Endothelial cell of umbilical vein (primary cell): Measurements from ENCODE around the gene SSTR3. TPM values are rescaled to one million over a fixed set of nuclear protein-coding genes. Genes with fewer than 3 reads are reported as not detected.

Source experiments
- BruUV-seq: library from RNA; stranded (reverse); fragments of 400-500 nt; replicated peaks from 2 replicates; lab custom pipeline; 2021; lab: Mats Ljungman, UMichigan
- CTCF ChIA-PET: fragments of 300-600, 350-600 bp; sonication (Branson Sonifier 250); formaldehyde crosslinking; loops from one replicate; lab custom pipeline; 2021; ENCODE audit warnings: antibody characterized with exemption, inconsistent platforms; lab: Charles Lee
- POLR2A ChIA-PET: fragments of 300-600, 350-600 bp; sonication (Branson Sonifier 250); formaldehyde crosslinking; loops from one replicate; lab custom pipeline; 2021; ENCODE audit warnings: antibody characterized with exemption, inconsistent platforms; lab: Charles Lee
- DNase-seq: peaks from one replicate; pipeline ENCODE4 v3.0.0-alpha.2; 2011; ENCODE audit warnings: low read depth, low spot score
- FAIRE-seq: peaks from 2 replicates; lab custom pipeline; 2011; peaks lifted over from hg19 to GRCh38; lab: Jason Lieb, UNC
- H2AFZ ChIP-seq: 2 replicates; pipeline ENCODE4 v1.6.0; 2012; ENCODE audit warnings: low read depth, low read length, control low read depth, inconsistent platforms
- H3K27ac ChIP-seq: 2 replicates; pipeline ENCODE4 v1.5.1; 2011; ENCODE audit warnings: low read depth, mild to moderate bottlenecking, control low read depth, low read length, moderate library complexity; ENCODE audit not compliant: insufficient read depth
- H3K27me3 ChIP-seq, 2 experiments: 2 replicates each; pipeline versions ENCODE4 v1.6.0 to v1.6.1; 2011; ENCODE audit warnings: low read length in 2 of 2, mixed read lengths in 1 of 2; ENCODE audit not compliant: control insufficient read depth in 2 of 2, insufficient read depth in 2 of 2
- H3K36me3 ChIP-seq, 2 experiments: 2 replicates in 1 of 2; 3 replicates in 1 of 2; pipeline ENCODE4 v1.5.1; 2011; ENCODE audit warnings: low read length in 2 of 2, mild to moderate bottlenecking in 1 of 2, moderate library complexity in 1 of 2; ENCODE audit not compliant: control insufficient read depth in 2 of 2, insufficient read depth in 2 of 2; ENCODE audit errors: extremely low read depth in 1 of 2
- H3K4me1 ChIP-seq: 3 replicates; pipeline ENCODE4 v1.5.1; 2011; ENCODE audit warnings: mild to moderate bottlenecking, low read length; ENCODE audit not compliant: control insufficient read depth, insufficient read depth; ENCODE audit errors: extremely low read depth
- H3K4me2 ChIP-seq: 2 replicates; pipeline ENCODE4 v1.6.1; 2011; ENCODE audit warnings: low read length, control low read depth, mixed read lengths; ENCODE audit not compliant: insufficient read depth
- H3K4me3 ChIP-seq, 3 experiments: fragments of 200-600 bp in 1 of 3; sonication (generic), shearing (Covaris generic) in 1 of 3; replicated peaks in 1 of 3; 2 replicates each; pipeline ENCODE4 v1.5.1; 2011 to 2016; ENCODE audit warnings: control low read depth in 3 of 3, low read length in 3 of 3, mild to moderate bottlenecking in 2 of 3, inconsistent platforms in 1 of 3, low read depth in 1 of 3, moderate library complexity in 1 of 3; ENCODE audit not compliant: insufficient read depth in 1 of 3
- H3K79me2 ChIP-seq: 2 replicates; pipeline ENCODE4 v1.6.0; 2012; ENCODE audit warnings: low read length, inconsistent platforms; ENCODE audit not compliant: control insufficient read depth, insufficient read depth
- H3K9ac ChIP-seq: replicated peaks from 2 replicates; pipeline ENCODE3; 2011; ENCODE audit warnings: low read length, control low read depth; ENCODE audit not compliant: insufficient read depth; ENCODE audit errors: extremely low read depth
- H3K9me1 ChIP-seq: replicated peaks from 3 replicates; pipeline ENCODE4 v1.6.0; 2011; ENCODE audit warnings: mild to moderate bottlenecking, low read length; ENCODE audit not compliant: control insufficient read depth, insufficient read depth; ENCODE audit errors: extremely low read depth
- H3K9me3 ChIP-seq: replicated peaks from 2 replicates; pipeline ENCODE4 v1.5.1; 2012; ENCODE audit warnings: low read length, inconsistent platforms; ENCODE audit not compliant: control insufficient read depth, insufficient read depth
- H4K20me1 ChIP-seq: replicated peaks from 2 replicates; pipeline ENCODE3; 2011; ENCODE audit warnings: mild to moderate bottlenecking, low read length; ENCODE audit not compliant: control insufficient read depth, insufficient read depth; ENCODE audit errors: extremely low read depth
- CTCF ChIP-seq, 2 donors: IDR thresholded peaks; 1 replicate in 1 of 2; 2 replicates in 1 of 2; pipeline ENCODE4 v1.5.1; 2011; ENCODE audit warnings: low read length in 2 of 2, mild to moderate bottlenecking in 2 of 2, moderate library complexity in 2 of 2, control low read depth in 1 of 2, inconsistent platforms in 1 of 2, low read depth in 1 of 2; ENCODE audit not compliant: insufficient read depth in 1 of 2; ENCODE audit errors: extremely low read depth in 1 of 2
- FOS ChIP-seq: IDR thresholded peaks from 2 replicates; pipeline ENCODE4 v1.6.1; 2011; ENCODE audit warnings: mild to moderate bottlenecking, low read length, moderate library complexity, borderline replicate concordance; ENCODE audit not compliant: insufficient read depth
- JUN ChIP-seq: IDR thresholded peaks from 2 replicates; pipeline ENCODE4 v1.6.1; 2011; ENCODE audit warnings: borderline replicate concordance, low read depth; ENCODE audit not compliant: insufficient read length, insufficient read depth
- MYC ChIP-seq: IDR thresholded peaks from one replicate; pipeline ENCODE4 v1.6.1; 2011; ENCODE audit warnings: mild to moderate bottlenecking, low read depth, low read length
- POLR2AphosphoS5 ChIP-seq: IDR thresholded peaks from 2 replicates; pipeline ENCODE4 v1.6.1; 2012; ENCODE audit warnings: low read depth, mild to moderate bottlenecking, control low read depth, low read length, moderate library complexity; ENCODE audit not compliant: insufficient read depth
- dilution Hi-C: fragments of 300-500 bp; cut with MboI; formaldehyde crosslinking; loops from one replicate; pipeline ENCODE4 v1.15.0; 2019; ENCODE audit warnings: low sequenced_read_pairs; ENCODE audit not compliant: extremely low pct_ligation_motif_present
- intact Hi-C: fragments of 100-400 bp; cut with micrococcal nuclease; formaldehyde crosslinking; loops from one replicate; pipeline ENCODE4 v1.10.0; 2022
- polyA plus RNA-seq, 4 experiments: library from polyadenylated mRNA; depleted of rRNA in 3 of 4; stranded (reverse) in 3 of 4; unstranded in 1 of 4; fragments of >200 nt; gene quantifications; 2 replicates each; pipeline versions ENCODE4 v1.2.1 to v1.2.3, GENCODE V29; 2011 to 2012; ENCODE audit warnings: missing spikeins in 1 of 4
- total RNA-seq: library from RNA; stranded (reverse); gene quantifications from 2 replicates; pipeline ENCODE4 v1.2.3, GENCODE V29; 2021

SSTR3 gene
- total and polyA plus RNA-seq, 2 donors (not counting 3 experiments of a cell fraction or from before 2014, with no cell fraction given) = not detected

GRCh38 chr22:37260901-37261336 is 48.6 kb upstream of the SSTR3 start:
- Histone ChIP-seq H3K9ac (no peak overlapping the region), H3K79me2 (no peaks in the 10 kb centered on the region), H3K27me3 (no peaks in the 10 kb centered on the region), H3K4me2 (no peak overlapping the region), H3K4me1 (peaks cover 9% of the 10 kb centered on the region), H3K9me1 (no peaks in the 10 kb centered on the region), H3K9me3 (peaks cover 6% of the 10 kb centered on the region), H2AFZ (peak overlapping the region; percentile 6), H4K20me1 (no peaks in the 10 kb centered on the region), H3K36me3 (no peaks in the 10 kb centered on the region), H3K4me3 (no peak overlapping the region), H3K27ac (no peak overlapping the region)
- ChIA-PET CTCF (interaction anchor here (0.6 to 4.2 kb wide), 28 partner anchors 8 to 1055 kb away, joined by 3 to 83 read pairs (median 4); partner anchors contain the start of genes GGA1 and RAC2), POLR2A (no interaction called here)
- TF ChIP-seq POLR2AphosphoS5 = no peak
- TF ChIP-seq FOS = no peak
- TF ChIP-seq CTCF (IDR thresholded peaks at IDR 0.05; ENCODE audit: extremely low read depth in 1 of 2, insufficient read depth in 1 of 2, low read depth in 1 of 2, low read length in 2 of 2) = peak; percentile 91 to 92
- TF ChIP-seq MYC = no peak
- TF ChIP-seq JUN = no peak
- no TSS peak for BruUV-seq
- dilution Hi-C loops (no loop called here), intact Hi-C loops (loop anchor here (1.0 to 2.0 kb wide), 4 partner anchors 36 to 196 kb away; no protein-coding TSS in a partner anchor)
- FAIRE-seq = peak; percentile 96
- peak; percentile 55 for DNase-seq
